Stimulated activated CD8-positive, alpha-beta memory T cell treated with anti-CD3 and anti-CD28 coated beads, Interleukin-7, amount 100 ng/mL, for 4 hours (primary cell): ENCODE measurements around the gene IGFBP1.
"Not testable (repeated sequence)": the region's sequence is repeated elsewhere in the genome, so short reads cannot be mapped to it uniquely, and the experiment has no call there.

ENCODE experiments used
- DNase-seq, 2 donors: peaks; one replicate each; pipeline ENCODE4 v3.0.0-alpha.2; 2020; ENCODE audit warnings: low read depth in 2 of 2

IGFBP1 gene

DNA sequence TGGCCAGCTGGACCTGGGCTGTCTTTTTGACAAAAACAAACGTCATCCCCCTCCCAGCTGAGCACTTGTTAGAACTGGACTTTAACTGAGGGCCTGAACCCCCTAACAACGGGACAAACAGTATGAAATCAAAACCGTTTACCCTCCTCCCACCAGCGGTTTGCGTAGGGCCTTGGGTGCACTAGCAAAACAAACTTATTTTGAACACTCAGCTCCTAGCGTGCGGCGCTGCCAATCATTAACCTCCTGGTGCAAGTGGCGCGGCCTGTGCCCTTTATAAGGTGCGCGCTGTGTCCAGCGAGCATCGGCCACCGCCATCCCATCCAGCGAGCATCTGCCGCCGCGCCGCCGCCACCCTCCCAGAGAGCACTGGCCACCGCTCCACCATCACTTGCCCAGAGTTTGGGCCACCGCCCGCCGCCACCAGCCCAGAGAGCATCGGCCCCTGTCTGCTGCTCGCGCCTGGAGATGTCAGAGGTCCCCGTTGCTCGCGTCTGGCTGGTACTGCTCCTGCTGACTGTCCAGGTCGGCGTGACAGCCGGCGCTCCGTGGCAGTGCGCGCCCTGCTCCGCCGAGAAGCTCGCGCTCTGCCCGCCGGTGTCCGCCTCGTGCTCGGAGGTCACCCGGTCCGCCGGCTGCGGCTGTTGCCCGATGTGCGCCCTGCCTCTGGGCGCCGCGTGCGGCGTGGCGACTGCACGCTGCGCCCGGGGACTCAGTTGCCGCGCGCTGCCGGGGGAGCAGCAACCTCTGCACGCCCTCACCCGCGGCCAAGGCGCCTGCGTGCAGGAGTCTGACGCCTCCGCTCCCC is at the start of gene IGFBP1:
IGFBP1 (plus strand) TSS at position 304 of the 808 bp plus-strand sequence; CDS start at position 469, 165 bp downstream.
- no peak for DNase-seq

DNA sequence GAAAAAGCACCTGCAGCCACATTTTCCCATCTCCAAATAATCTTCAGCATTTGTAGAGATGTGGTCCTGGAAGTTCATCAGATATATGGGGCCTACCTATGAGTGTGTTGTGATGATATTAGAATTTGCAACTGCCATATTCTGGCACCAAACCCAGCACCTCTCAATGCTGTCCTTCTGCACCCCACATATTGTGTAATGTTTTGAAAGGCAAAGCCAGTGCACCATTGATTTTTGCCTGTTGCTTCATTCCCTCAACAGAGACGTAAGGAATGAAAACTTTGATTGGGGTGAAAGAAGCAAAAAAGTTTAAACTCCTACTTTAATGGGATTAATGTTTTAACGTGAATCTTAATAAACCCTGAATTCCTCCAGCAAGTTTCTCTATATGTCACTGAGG is 49.4 kb upstream of the IGFBP1 start:
- not testable (repeated sequence) for DNase-seq

DNA sequence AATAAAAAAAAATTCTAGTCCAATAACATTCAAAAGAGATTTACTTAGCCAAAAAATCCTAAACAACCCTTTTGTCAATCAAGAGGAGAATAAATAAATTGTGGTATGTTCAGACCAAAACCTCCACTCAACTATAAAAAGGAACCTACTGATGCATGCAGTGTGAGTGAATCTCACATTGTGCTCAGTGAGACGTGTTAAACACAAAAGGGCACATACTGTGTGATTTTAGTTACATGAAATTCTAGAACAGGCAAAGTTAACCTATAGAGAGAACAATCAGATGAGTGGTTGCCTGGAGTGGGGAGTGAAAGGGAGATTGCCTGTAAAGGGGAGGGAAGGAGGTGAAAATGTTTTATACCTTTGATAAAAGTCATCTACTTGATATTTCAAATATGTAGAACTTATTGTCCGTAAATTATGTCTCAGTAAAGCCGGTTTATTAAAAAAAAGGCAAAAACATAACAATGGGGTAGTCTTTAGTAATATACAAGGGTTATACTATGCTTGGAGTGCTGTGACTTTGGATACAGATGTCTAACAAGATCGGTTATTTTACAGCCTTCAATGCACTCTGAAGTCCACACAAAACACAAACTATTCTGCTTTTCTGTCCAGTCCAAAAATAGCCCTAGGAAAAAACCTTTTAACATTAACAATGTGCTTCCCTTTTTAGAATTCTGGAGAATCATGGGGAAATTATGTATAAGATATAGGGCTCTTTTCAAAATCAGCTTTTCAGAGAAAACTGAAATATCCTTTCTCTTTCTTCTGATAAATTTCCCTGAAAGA is 46.2 kb upstream of the IGFBP1 start:
- not testable (repeated sequence) for DNase-seq

DNA sequence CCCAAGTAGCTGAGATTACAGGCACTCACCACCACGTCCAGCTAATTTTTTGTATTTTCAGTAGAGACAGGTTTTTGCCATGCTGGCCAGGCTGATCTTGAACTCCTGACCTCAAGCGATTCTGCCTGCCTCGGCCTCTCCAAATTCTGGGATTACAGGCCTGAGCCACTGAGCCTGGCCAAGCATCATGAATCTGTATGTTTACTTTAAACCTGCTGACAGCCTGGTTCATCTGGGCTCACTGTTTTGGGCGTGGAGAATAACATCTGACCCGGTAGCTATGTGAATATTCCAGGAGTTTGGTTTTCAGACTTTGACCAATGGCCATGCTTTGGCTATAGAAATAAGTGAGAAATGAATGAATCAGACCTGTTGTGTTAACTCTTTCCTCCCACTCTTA is 41.8 kb upstream of the IGFBP1 start:
- DNase-seq: not testable (repeated sequence)

DNA sequence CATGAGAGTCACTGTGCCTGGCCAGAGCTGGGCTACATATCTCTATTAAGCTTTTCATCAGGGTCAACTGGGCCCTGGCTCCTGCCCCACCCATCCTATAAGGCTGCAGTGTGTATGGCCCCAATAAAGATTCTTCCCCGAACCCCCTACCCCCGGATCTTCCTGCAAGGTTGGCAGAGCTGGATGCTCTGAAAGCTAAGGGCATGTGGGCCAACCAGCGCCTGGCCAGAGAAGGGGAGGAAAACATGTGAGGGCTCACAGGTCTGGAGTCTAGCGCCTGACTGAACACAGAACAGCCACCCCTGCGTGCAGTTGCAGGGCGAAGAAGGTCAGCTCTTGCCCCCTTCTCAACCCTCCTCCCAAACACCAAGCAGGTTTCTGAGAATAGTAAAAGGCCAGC is 39.6 kb upstream of the IGFBP1 start:
- DNase-seq: not testable (repeated sequence)

DNA sequence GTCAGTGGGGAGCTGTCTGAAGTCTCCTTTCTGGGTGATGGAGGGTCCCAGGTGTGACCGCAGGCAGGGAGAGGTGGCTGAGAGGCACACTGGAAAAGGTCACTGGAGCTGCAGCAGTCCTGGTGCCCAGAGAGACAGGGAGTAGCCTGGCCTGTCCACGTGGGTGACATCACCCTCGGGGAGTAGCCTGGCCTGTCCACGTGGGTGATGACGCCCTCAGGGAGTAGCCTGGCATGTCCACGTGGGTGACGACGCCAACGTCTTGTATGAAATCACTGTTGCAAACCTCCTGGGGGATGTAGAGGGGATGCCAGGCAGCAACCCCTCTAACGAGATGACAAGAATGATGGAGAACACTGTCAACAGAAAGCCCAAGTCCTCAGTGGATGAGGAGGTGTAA is 35.3 kb upstream of the IGFBP1 start:
- DNase-seq: not testable (repeated sequence)

DNA sequence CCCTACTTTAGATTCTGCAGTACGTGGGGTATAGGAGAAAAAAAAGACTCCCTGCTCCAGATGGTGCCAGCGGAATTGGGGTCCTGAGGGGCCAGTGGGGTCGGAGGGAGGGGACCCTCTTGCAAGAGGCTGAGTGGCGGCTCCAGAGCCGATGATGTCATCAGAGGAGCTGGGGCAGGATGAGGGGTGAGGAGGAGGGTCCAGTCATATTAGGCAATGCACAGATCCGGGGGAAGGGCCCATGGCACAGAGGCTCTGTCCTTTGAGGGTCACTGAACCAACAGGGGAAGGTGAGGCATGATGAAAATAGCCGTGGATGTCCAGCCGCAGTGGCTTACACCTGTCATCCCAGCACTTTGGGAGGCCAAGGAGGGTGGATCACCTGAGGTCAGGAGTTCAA is 34.8 kb upstream of the IGFBP1 start:
- DNase-seq: not testable (repeated sequence)

DNA sequence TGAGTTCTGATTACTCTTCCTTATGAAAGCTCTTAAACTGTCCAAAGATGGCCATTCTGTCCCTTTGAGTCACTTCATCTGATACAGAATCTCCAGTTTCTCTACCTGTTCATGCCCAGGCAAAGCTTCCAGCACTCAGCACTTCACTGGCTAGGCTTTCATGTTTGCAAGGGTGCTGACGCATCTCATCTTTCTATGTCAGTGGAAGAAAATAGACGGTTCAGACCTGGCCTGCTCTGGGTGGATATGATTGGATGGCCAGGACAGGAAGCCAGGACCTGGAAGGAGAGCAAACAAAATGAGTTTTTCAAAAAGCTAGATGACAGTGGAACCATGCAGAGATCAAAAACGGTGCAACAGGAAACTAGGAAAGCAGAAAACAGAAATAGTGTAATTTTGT is 32.6 kb upstream of the IGFBP1 start:
- not testable (repeated sequence) for DNase-seq

DNA sequence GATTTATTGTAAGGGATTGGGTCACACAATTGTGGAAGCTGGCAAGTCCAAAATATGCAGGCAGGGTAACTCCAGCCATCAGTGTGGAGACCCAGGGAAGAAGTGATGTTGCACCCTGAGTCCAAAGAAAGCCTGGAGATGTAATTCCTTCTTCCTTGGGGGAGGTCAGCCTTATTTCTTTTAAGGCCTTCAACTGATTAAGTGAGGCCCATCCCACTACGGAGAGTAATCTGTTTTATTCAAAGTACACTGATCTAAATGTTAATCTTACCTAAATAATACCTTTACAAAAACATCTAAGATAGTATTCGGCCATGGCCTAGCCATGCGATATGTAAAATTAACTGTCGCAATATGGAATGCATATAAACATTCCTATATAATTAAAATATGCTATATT is 31.4 kb upstream of the IGFBP1 start:
- DNase-seq: not testable (repeated sequence)

DNA sequence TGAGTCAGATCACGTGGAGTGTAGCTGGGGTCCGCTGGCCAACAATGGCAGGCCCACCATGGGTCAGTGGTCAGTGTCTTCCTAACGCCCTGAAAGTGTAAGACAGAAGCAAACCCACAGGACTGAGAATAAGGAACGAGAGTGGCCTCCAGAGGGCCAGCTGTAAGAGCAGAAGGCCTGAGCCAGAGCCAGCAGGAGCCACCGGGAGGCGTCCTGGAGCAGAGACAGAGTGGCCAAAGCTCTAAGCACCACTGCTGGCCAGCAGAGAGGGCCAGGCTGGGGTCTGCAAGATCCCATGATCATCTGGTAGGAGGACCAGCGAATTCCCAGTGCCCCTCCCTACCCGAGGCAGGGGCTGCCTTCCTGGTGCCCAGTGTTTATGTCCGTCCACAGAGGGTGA is 24.6 kb upstream of the IGFBP1 start:
- DNase-seq: no peak

DNA sequence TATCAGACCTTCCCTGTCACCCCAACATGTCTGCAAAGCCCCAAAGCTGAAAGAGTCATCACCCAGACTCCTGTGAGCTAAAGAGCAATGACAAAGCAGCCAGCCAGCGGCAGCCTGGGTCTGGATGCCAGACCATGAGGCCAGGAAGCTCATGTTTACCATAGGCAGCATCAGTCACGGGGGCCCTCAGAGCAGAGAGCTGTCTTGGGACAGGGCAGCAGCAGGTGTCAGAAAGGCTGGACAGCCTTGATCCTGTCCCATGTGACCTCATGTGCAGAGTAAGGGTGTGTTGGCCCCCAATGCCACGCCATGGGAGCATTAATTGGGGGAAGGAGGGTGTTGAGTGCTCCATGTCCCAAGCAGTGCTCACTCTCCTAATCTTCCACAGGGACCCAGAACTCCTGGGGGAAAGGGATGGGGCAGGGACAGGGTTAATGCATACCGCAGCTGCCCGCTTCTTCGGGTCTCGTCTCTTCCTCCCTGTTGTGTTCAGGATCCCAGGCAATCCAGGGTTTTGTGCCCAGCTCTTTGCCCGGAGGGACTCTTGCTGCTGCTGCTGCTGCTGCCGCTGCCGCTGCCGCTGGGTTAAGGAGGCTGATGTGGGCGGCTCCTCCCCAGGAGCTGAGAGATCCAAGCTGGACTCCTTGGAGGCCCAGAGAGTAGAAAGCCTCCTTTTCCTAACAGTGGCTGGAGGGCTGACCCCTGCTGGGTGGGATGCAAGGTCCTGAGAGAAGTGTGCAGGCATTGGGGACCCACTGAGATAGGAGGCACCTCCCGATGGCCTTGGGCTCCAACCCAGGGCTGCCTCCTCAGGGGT is 22.5 kb upstream of the IGFBP1 start:
- DNase-seq: no peak

DNA sequence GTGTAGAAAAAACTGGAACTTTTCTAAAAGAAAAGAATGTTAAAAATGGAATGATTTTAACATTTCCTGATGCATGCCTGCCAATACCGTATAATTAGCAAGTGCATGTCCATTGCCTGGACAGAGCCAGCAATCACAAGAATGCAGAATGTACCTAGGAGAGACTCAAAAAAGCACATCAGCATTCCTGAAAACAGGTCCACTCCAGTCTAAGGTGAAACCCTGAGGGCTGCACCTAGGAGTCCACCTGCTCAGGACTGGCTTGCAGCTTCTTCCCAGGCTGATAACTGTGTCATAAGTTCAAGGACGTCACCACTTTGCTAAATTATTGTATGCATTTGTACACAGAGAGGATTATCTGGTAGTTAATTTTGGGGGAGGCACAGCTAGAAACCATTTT is 20.8 kb upstream of the IGFBP1 start:
- no peak for DNase-seq

DNA sequence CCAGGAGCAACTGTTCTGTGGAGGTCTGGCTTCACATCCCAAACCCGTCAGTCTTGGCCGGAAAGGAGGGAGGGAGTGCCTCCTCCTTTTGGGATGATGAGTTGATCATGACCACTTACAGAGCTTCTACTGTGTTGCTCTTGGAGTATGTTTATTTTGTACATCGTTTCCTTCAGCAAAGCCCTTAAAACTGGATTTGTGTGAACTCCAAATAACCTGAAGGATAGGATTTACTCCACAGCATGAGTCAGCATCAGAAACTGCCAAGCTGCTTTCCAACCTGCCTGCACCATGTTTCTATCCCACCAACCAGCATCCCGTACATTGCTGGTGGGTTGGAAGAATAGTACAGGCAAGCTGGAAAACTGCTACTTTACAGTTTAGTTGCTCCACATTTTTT is 18.9 kb upstream of the IGFBP1 start:
- no peak for DNase-seq

DNA sequence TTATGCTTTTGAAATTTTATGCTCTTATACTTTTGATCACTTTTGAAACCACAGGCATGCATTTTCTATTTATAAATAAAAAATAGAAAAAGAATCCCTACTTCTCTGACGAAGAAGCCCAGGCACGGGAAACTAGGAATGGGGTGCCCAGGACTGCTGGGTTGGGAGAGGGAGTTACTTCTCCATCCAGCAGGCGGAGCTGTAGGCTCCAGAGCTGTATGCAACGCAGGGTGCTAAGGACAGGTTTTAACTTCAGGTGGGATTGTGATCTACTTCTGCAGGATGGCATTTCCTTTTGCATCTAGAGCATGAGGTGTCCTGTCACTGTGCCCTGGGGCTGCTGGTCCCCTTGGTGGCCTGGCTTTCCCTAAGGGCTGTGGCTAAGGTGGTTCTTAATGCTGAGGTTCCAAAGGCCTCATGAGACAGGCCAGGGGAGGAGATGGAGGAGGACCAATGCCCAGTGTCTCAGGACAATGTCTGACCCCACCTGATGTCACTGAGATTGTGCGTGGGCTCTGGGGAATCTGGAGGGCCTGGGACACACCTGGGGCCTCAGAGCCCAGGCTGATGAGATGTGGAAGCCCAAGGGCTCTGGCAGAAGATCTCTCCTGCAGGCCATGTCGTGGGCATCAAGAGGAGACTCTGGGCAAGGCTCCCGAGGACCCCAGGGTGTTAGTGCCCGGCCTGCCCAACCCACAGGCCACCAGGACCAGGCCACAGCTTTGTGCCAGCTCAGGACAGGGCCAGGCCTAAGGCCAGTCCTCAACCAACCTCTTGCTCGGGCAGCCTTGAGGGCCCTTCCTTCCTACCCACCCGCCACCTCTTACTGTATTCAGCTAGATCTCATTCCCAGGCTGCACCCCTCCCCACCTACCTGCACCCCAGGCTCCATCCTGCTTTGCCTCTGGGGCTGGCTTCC is 15.9 kb upstream of the IGFBP1 start:
- DNase-seq: no peak

DNA sequence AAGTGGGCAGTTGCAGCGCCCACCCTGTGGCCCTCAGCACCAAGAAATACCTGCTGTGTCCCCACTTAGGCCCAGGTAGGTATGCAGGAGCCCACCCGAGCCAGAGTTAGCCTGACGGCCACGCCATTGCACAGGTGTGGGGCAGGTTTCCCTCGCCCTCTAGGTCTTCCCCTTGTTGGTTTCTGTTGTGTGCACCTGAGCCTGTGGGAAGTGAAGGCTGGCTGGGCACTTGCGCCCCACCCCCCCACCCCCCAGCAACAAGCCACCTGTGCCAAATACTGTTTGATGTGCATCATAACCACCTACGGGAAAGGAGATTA is 15.3 kb upstream of the IGFBP1 start, which contains the start of gene CCDC201:
CCDC201 (minus strand) TSS at position 48 of the 320 bp plus-strand sequence. CDS start 75 bp downstream, outside the sequence.
- no peak for DNase-seq

DNA sequence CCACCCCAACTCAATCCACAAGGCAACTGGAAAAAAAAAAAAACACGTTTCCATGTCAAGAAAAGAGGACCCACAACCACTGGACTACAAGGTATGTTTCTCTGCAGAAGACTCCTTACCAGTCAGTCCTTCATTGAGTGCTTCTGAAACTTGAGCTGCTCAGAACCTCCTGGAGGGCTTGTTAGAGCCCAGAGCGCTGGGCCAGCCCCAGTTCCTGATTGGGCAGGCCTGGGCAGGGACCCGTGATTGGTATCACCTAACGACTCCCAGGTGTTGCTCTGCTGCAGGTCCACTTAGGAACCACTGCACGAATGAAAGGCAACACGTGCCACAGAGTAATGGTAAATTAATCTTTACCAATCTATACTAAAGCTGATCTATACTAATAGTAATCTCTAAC is 14.9 kb upstream of the IGFBP1 start:
- no peak for DNase-seq

DNA sequence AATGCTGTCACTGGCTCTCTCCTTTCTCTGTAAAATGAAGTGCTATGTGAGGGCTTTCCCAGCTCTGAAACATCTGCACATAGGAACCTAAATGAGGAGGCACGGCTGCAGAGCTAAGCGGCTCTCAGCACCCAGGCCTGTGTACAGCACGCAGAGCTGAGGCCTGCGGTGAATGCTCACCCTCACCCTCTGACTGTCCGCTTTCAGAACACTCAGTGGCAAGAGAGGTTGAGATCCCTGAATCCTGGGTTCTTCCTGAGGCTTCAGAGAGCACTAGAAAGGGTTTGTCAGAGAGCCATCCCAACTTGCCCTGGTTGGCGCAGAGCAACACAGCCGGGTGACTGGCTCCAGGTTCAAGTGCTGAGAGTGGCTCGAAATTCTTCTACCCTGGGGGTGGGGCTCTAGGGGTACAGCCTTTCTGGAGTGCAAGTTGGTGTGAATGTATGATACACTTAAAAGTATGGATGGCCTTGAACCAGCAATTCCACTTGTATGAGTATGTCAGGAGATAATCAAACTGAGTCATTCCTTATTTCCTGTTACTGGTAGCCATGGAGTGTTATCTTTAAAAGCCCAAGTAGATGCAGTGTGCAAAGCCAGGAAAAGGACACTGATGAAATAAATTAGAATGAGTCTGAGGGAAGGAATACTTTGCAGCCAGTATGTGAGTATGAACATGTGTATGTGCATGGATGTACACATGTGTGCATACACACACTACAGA is 13.7 kb upstream of the IGFBP1 start:
- no peak for DNase-seq

DNA sequence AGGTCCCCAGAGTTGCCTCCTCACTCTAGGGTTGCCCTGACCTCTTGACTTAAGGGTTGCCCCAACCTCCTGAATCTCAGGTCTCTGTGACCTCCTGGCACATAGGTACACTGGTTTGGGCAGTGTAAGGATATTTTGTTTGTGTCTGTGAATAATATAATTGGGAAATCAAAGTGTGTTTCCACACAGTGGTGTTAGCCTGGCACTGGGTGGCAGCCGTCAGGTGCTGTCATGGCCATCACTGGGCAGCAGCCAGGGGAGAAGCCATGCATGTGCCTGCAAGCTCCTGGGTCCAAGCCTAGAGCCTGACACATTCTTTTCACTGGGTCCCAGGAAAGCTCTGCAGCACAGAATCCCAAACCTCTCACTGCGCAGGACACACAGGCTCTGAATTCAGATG is 11.8 kb upstream of the IGFBP1 start:
- no peak for DNase-seq

DNA sequence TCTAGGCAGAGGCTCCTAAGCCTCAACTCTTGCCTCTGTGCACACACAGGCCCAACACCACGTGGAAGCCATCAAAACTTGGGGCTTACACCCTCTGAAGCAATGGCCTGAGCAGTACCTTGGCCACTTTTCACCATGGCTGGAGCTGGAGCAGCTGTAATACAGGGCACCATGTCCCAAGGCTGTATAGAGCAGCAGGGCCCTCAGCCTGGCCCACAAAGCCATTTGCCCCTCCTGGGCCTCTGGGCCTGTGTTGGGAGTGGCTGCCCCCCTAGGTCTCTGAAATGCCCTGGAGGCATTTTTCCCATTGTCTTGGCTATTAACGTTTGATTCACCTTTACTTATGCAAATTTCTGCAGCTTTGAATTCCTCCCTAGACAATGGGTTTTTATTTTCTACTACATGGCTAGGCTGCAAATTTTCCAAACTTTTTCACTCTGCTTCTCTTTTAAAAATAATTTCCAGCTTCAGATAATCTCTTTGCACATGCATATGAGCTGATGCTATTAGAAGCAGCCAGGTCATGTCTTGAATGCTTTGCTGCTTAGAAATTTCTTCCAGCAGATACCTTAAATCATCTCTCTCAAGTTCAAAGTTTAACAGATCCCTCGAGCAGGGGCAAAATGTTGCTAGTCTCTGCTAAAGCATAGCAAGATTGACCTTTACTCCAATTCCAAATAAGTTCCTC is 9.7 kb upstream of the IGFBP1 start:
- DNase-seq: no peak

DNA sequence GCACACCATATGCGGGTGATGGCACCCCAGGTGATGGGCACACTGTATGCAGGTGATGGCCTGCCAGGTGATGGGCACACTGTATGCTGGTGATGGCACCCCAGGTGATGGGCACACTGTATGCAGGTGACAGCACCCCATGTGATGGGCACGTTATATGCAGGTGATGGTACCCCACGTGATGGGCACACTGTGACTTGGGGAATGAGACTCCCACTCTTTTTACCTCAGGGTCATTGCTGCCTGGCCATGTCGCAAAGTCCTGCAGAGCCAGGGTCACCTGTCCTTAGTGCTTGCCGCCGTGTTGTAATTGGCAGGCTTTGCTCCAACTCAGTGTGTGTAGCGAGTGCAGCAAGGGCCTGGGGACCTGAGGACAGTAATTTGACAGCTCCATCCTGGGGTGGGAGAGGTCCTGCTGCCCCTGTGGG is 7.8 kb upstream of the IGFBP1 start:
- no peak for DNase-seq
